Cardiac muscle cell (in vitro differentiated cells and primary cell): ENCODE results near the gene PIK3C2G. TPM values are rescaled to one million over a fixed set of nuclear protein-coding genes. Genes with fewer than 3 reads are reported as not detected.

Experiments used
- DNase-seq, 2 donors: peaks; one replicate each; pipeline versions ENCODE4 v3.0.0 to v3.0.0-alpha.2; 2010 to 2017; ENCODE audit warnings: low read depth in 1 of 2, low spot score in 1 of 2
- H3K27ac ChIP-seq: fragments of 200-600 bp; sonication (generic); 2 replicates; pipeline ENCODE4 v1.5.1; 2016
- H3K27me3 ChIP-seq: fragments of 200-600 bp; sonication (generic); 2 replicates; pipeline ENCODE4 v1.6.0; 2016; ENCODE audit warnings: control low read depth
- H3K36me3 ChIP-seq: fragments of 200-600 bp; sonication (generic); 2 replicates; pipeline ENCODE4 v1.5.1; 2016; ENCODE audit warnings: control low read depth
- H3K4me1 ChIP-seq: fragments of 200-600 bp; sonication (generic); 2 replicates; pipeline ENCODE4 v1.8.1; 2017; ENCODE audit warnings: low read depth, mild to moderate bottlenecking, mixed run types
- H3K4me3 ChIP-seq: fragments of 200-600 bp; sonication (generic); 2 replicates; pipeline ENCODE4 v1.5.1; 2016; ENCODE audit warnings: mild to moderate bottlenecking
- H3K9me3 ChIP-seq: fragments of 200-600 bp; sonication (generic); 2 replicates; pipeline ENCODE4 v1.5.1; 2017; ENCODE audit warnings: low read depth, mild to moderate bottlenecking, control low read depth
- CTCF ChIP-seq: IDR thresholded peaks from 2 replicates; pipeline ENCODE4 v1.5.1; 2012; ENCODE audit warnings: low read depth, mild to moderate bottlenecking, low read length
- polyA plus RNA-seq: library from polyadenylated mRNA; unstranded; fragments of >200 nt; fragmentation: Nextera tagmentation; extraction: Ambion mirVana; gene quantifications from 2 replicates; pipeline ENCODE4 v1.2.1, GENCODE V29; 2016
- total RNA-seq: library from RNA; depleted of rRNA; stranded (reverse); fragments of >200 nt; gene quantifications from 2 replicates; pipeline ENCODE4 v1.2.3, GENCODE V29; 2016

Gene PIK3C2G
- total and polyA plus RNA-seq, 2 experiments from 2014 or later, result not detected

GRCh38 chr12:18280728-18281127, 19.4 kb downstream of the PIK3C2G start:
- H3K27ac ChIP-seq, result no peak overlapping the region
- TF ChIP-seq CTCF, result no peak
- H3K9me3 ChIP-seq, result no peaks in the 10 kb centered on the region
- H3K4me3 ChIP-seq, result no peak overlapping the region
- no peaks in the 10 kb centered on the region for H3K27me3 ChIP-seq
- peaks cover 5% of the 10 kb centered on the region for H3K4me1 ChIP-seq
- no peaks in the 10 kb centered on the region for H3K36me3 ChIP-seq
- DNase-seq, result no peak

GRCh38 chr12:18281941-18282340, 20.6 kb downstream of the PIK3C2G start:
- Histone ChIP-seq H3K36me3 (no peaks in the 10 kb centered on the region), H3K27ac (no peak overlapping the region), H3K27me3 (no peaks in the 10 kb centered on the region), H3K9me3 (no peaks in the 10 kb centered on the region), H3K4me1 (peaks cover 5% of the 10 kb centered on the region), H3K4me3 (no peak overlapping the region)
- DNase-seq, result no peak
- TF ChIP-seq CTCF, result no peak

GRCh38 chr12:18283831-18284230, 22.5 kb downstream of the PIK3C2G start:
- Histone ChIP-seq H3K4me3 (no peak overlapping the region), H3K9me3 (no peaks in the 10 kb centered on the region), H3K27ac (no peak overlapping the region), H3K36me3 (no peaks in the 10 kb centered on the region), H3K27me3 (no peaks in the 10 kb centered on the region), H3K4me1 (no peaks in the 10 kb centered on the region)
- DNase-seq, result peak; percentile 8 to 11
- TF ChIP-seq CTCF, result no peak

GRCh38 chr12:18284386-18284785, 23.1 kb downstream of the PIK3C2G start:
- Histone ChIP-seq H3K9me3 (no peaks in the 10 kb centered on the region), H3K27me3 (no peaks in the 10 kb centered on the region), H3K27ac (no peak overlapping the region), H3K36me3 (no peaks in the 10 kb centered on the region), H3K4me1 (no peaks in the 10 kb centered on the region), H3K4me3 (no peak overlapping the region)
- no peak for TF ChIP-seq CTCF
- DNase-seq, result peak in 1 of 2 donors; percentile 36

- no peak for DNase-seq
Measured at GRCh38 chr12:18285161-18285560, 23.8 kb downstream of the PIK3C2G start.

More at GRCh38 chr12:18285161-18285560, 23.8 kb downstream of the PIK3C2G start:
- no peak for TF ChIP-seq CTCF
- Histone ChIP-seq H3K9me3 (no peaks in the 10 kb centered on the region), H3K4me1 (no peaks in the 10 kb centered on the region), H3K27ac (no peak overlapping the region), H3K27me3 (no peaks in the 10 kb centered on the region), H3K4me3 (no peak overlapping the region), H3K36me3 (no peaks in the 10 kb centered on the region)
